Natural killer cell (primary cell): ENCODE measurements around the gene KCNN1. TPM values are rescaled to one million over a fixed set of nuclear protein-coding genes. Genes with fewer than 3 reads are reported as not detected.

ENCODE experiments used
- ATAC-seq, 3 donors: fragments of 150-1000 bp in 2 of 3; fragments of 200-7000 bp in 1 of 3; cut with Tn5 transposase; 1 replicate in 1 of 3; 2 replicates in 2 of 3; pipeline ENCODE4 v1.10.0; 2021; ENCODE audit warnings: mild to moderate bottlenecking in 2 of 3, moderate library complexity in 2 of 3
- DNase-seq, 2 donors: peaks; one replicate each; pipeline versions ENCODE4 v3.0.0 to v3.0.0-alpha.2; 2013 to 2021; ENCODE audit warnings: mixed read lengths in 1 of 2
- H3K27ac ChIP-seq: one replicate; pipeline ENCODE4 v1.5.1; 2013; ENCODE audit warnings: mild to moderate bottlenecking, low read length
- H3K27me3 ChIP-seq: one replicate; pipeline ENCODE4 v1.6.1; 2013; ENCODE audit warnings: low read length; ENCODE audit not compliant: control insufficient read depth, insufficient read depth
- H3K36me3 ChIP-seq: one replicate; pipeline ENCODE4 v1.6.1; 2013; ENCODE audit warnings: low read length; ENCODE audit not compliant: control insufficient read depth, insufficient read depth
- H3K4me1 ChIP-seq: one replicate; pipeline ENCODE4 v1.6.1; 2013; ENCODE audit warnings: low read length; ENCODE audit not compliant: control insufficient read depth, insufficient read depth
- H3K4me3 ChIP-seq: one replicate; pipeline ENCODE4 v1.5.1; 2013; ENCODE audit warnings: low read length
- H3K9me3 ChIP-seq: one replicate; pipeline ENCODE4 v1.6.1; 2013; ENCODE audit warnings: low read length; ENCODE audit not compliant: control insufficient read depth, insufficient read depth
- H3K27ac Mint-ChIP-seq, 2 donors: one replicate each; pipeline ENCODE4 v1.8.0; 2022; ENCODE audit warnings: mild to moderate bottlenecking in 2 of 2, mixed read lengths in 2 of 2, moderate library complexity in 1 of 2
- H3K27me3 Mint-ChIP-seq, 2 donors: one replicate each; pipeline ENCODE4 v1.8.0; 2022; ENCODE audit warnings: low read depth in 2 of 2, mixed read lengths in 2 of 2
- H3K36me3 Mint-ChIP-seq: one replicate; pipeline ENCODE4 v1.8.0; 2022; ENCODE audit warnings: mixed read lengths
- H3K4me1 Mint-ChIP-seq, 2 donors: one replicate each; pipeline ENCODE4 v1.8.0; 2022; ENCODE audit warnings: mixed read lengths in 2 of 2
- H3K4me3 Mint-ChIP-seq: one replicate; pipeline ENCODE4 v1.8.0; 2022; ENCODE audit warnings: mild to moderate bottlenecking, moderate library complexity, mixed read lengths
- H3K9me3 Mint-ChIP-seq, 2 donors: one replicate each; pipeline ENCODE4 v1.8.0; 2022; ENCODE audit warnings: mixed read lengths in 2 of 2
- WGBS: methylation state at CpG from one replicate; pipeline ENCODE4 v1.1.7; 2013; ENCODE audit warnings: missing lambda C conversion rate; ENCODE audit not compliant: insufficient coverage; 5-methylcytosine and 5-hydroxymethylcytosine counted together
- intact Hi-C: fragments of 100-400 bp; cut with micrococcal nuclease; formaldehyde crosslinking; loops from one replicate; pipeline ENCODE4 v1.14.2; 2022
- total RNA-seq, 4 donors: library from RNA; stranded (reverse); fragments of 120-200 nt in 1 of 4; gene quantifications; one replicate each; pipeline versions ENCODE4 v1.2.3 to v1.2.4, GENCODE V29; 2013 to 2022
- TF ChIP-seq, protein P1 (sequence below): fragments of 200-600 bp; IDR thresholded peaks from one replicate; pipeline ENCODE4 v1.8.0; 2022; ENCODE audit warnings: antibody characterized with exemption

KCNN1 gene
- total RNA-seq, 3 donors from 2014 or later (not counting 1 experiment from before 2014, with no cell fraction given): not detected

DNA sequence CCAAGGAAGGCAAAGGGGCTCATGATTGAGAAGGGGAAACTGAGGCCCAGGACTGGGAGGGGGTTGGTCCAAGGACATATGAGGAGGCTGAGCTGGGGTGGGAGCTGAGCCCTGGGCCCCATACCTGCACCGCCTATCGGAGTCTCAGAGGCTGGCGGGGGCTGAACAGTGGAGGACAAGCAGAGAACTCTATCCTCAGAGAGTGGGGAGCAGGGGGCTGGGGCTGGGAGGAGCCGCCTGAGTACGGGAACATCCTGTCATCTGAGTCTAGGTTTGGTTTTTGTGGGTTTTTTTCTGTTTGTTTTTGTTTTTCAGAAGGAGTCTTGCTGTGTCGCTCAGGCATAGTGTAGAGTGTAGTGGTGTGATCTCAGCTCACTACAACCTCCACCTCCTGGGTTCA lies 47.3 kb downstream of the KCNN1 start:
- H3K36me3 Mint-ChIP-seq: peaks cover 7% of the 10 kb centered on the region
- H3K27me3 ChIP-seq: no peaks in the 10 kb centered on the region
- no peaks in the 10 kb centered on the region for H3K9me3 ChIP-seq
- H3K4me1 ChIP-seq: peaks cover 20% of the 10 kb centered on the region
- TF ChIP-seq, protein P1, sequence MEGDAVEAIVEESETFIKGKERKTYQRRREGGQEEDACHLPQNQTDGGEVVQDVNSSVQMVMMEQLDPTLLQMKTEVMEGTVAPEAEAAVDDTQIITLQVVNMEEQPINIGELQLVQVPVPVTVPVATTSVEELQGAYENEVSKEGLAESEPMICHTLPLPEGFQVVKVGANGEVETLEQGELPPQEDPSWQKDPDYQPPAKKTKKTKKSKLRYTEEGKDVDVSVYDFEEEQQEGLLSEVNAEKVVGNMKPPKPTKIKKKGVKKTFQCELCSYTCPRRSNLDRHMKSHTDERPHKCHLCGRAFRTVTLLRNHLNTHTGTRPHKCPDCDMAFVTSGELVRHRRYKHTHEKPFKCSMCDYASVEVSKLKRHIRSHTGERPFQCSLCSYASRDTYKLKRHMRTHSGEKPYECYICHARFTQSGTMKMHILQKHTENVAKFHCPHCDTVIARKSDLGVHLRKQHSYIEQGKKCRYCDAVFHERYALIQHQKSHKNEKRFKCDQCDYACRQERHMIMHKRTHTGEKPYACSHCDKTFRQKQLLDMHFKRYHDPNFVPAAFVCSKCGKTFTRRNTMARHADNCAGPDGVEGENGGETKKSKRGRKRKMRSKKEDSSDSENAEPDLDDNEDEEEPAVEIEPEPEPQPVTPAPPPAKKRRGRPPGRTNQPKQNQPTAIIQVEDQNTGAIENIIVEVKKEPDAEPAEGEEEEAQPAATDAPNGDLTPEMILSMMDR: no peak
- intact Hi-C loops: no loop called here
- DNase-seq (peak in 1 of 2 donors; percentile 83), ATAC-seq (peak in 2 of 3 donors; percentile 41 to 51)
- no peak overlapping the region for H3K4me3 ChIP-seq
- H3K27ac ChIP-seq: no peak overlapping the region
- peaks cover 6 to 20% of the 10 kb centered on the region in 2 donors for H3K4me1 Mint-ChIP-seq
- H3K27ac Mint-ChIP-seq: peak overlapping the region in 1 of 2 donors; percentile 47
- peaks cover 46% of the 10 kb centered on the region for H3K36me3 ChIP-seq
- no peaks in the 10 kb centered on the region for H3K27me3 Mint-ChIP-seq
- WGBS: 73% methylated on average over 5 of the region's 6 CpGs
- H3K9me3 Mint-ChIP-seq: no peaks in the 10 kb centered on the region
- no peak overlapping the region for H3K4me3 Mint-ChIP-seq

GRCh38 chr19:18016209-18016910 lies 49.5 kb downstream of the KCNN1 start:
- H3K4me3 ChIP-seq: no peak overlapping the region
- no peaks in the 10 kb centered on the region for H3K27me3 ChIP-seq
- Mint-ChIP-seq H3K4me3 (no peak overlapping the region), H3K27ac (no peak overlapping the region), H3K27me3 (no peaks in the 10 kb centered on the region), H3K4me1 (peaks cover 6 to 29% of the 10 kb centered on the region in 2 donors), H3K9me3 (no peaks in the 10 kb centered on the region), H3K36me3 (peaks cover 7% of the 10 kb centered on the region)
- H3K36me3 ChIP-seq: peaks cover 26% of the 10 kb centered on the region
- 87% methylated on average over 13 of the region's 14 CpGs for WGBS
- TF ChIP-seq, protein P1: no peak
- DNase-seq (peak in 1 of 2 donors; percentile 47), ATAC-seq (no peak)
- H3K27ac ChIP-seq: no peak overlapping the region
- peaks cover 26% of the 10 kb centered on the region for H3K4me1 ChIP-seq
- H3K9me3 ChIP-seq: no peaks in the 10 kb centered on the region
- intact Hi-C loops: no loop called here

DNA sequence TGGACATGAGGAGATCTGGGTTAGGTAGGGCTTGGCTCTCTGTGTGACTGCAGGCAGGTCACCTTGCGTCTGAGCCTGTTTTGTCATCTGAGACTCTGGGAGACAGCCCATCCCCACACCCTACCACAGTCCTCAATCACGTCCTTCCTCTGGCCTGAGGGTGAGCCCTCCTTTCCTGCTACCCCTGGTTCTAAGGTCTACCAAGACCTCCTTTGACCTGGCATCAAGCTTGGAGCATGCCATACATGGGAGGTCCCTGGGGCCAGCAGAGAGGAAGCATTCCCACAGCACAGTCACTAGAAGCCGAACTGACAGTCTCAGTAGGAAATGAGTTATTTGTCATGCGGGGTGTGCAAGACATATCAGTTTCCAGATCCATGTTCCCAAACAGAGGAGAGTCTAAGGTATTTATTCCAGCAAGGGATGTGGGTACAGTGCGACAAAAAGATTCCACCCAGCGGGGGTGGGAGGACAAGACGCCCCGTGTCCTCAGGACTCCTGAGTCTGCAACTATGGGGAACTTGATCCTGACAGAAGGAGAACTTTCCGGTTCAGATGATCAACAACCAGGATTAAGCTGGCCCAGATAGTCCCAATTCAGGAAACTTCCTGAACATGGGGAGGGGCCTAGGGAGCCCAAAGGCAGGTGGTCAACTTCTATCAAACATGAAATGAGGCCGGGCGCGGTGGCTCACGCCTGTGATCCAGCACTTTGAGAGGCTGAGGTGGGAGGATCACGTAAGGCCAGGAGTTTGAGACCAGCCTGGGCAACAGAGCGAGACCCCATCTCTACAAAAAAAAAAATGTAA lies 50.6 kb downstream of the KCNN1 start:
- Mint-ChIP-seq H3K9me3 (no peaks in the 10 kb centered on the region), H3K27ac (no peak overlapping the region), H3K4me3 (no peak overlapping the region), H3K27me3 (no peaks in the 10 kb centered on the region), H3K4me1 (peaks cover 11 to 39% of the 10 kb centered on the region in 2 donors), H3K36me3 (peaks cover 7% of the 10 kb centered on the region)
- H3K27me3 ChIP-seq: no peaks in the 10 kb centered on the region
- H3K4me1 ChIP-seq: peaks cover 37% of the 10 kb centered on the region
- H3K9me3 ChIP-seq: peaks cover 3% of the 10 kb centered on the region
- WGBS: 74% methylated on average over 15 of the region's 15 CpGs
- H3K4me3 ChIP-seq: no peak overlapping the region
- no peak overlapping the region for H3K27ac ChIP-seq
- no peak for ATAC-seq
- intact Hi-C loops: no loop called here
- DNase-seq: peak in 1 of 2 donors; percentile 26
- TF ChIP-seq, protein P1: no peak
- peaks cover 23% of the 10 kb centered on the region for H3K36me3 ChIP-seq
